Measurements from ENCODE around the gene AMBP.

Gene AMBP

GRCh38 chr9:114122136-114123027 lies 44.3 kb upstream of the AMBP start:
- Histone ChIP-seq H3K9ac (ENCODE audit: low read depth, low read length, poor library complexity, severe bottlenecking) (no peak overlapping the region), H3K27me3 (ENCODE audit: insufficient read depth, low read length, poor library complexity, severe bottlenecking) (no peaks in the 10 kb centered on the region), H3K4me2 (ENCODE audit: low read depth, low read length, poor library complexity, severe bottlenecking) (no peak overlapping the region), H3K9me3 (ENCODE audit: insufficient read depth, low read depth, low read length) (no peaks in the 10 kb centered on the region), H3K36me3 (ENCODE audit: insufficient read depth, low read length) (no peaks in the 10 kb centered on the region), H3K4me3 (ENCODE audit: low read length, poor library complexity, severe bottlenecking) (no peak overlapping the region), H4K20me1 (ENCODE audit: insufficient read depth, low read length, poor library complexity, severe bottlenecking) (no peaks in the 10 kb centered on the region), H3K4me1 (ENCODE audit: insufficient read depth, low read length, poor library complexity, severe bottlenecking) (no peaks in the 10 kb centered on the region), H3K79me2 (ENCODE audit: insufficient read depth, low read length) (no peaks in the 10 kb centered on the region), H3F3A (ENCODE audit: low read depth) (no peaks in the 10 kb centered on the region), H3K9me2 (replicated peaks; ENCODE audit: low read depth, low read length) (no peaks in the 10 kb centered on the region), H2AFZ (ENCODE audit: low read length) (no peak overlapping the region)
- TF ChIP-seq CTCF (conservative IDR thresholded peaks at IDR 0.05; ENCODE audit: low read length): no peak
- TF ChIP-seq EZH2phosphoT487 (IDR thresholded peaks at IDR 0.05; ENCODE audit: borderline replicate concordance): no peak

GRCh38 chr9:114121227-114122135 lies 43.4 kb upstream of the AMBP start:
- no peak for TF ChIP-seq EZH2phosphoT487 (IDR thresholded peaks at IDR 0.05; ENCODE audit: borderline replicate concordance)
- TF ChIP-seq CTCF (conservative IDR thresholded peaks at IDR 0.05; ENCODE audit: low read length): no peak
- Histone ChIP-seq H3K4me2 (ENCODE audit: low read depth, low read length, poor library complexity, severe bottlenecking) (no peak overlapping the region), H3K4me3 (ENCODE audit: low read length, poor library complexity, severe bottlenecking) (no peak overlapping the region), H3K9ac (ENCODE audit: low read depth, low read length, poor library complexity, severe bottlenecking) (no peak overlapping the region), H3F3A (ENCODE audit: low read depth) (no peaks in the 10 kb centered on the region), H3K36me3 (ENCODE audit: insufficient read depth, low read length) (no peaks in the 10 kb centered on the region), H3K9me3 (ENCODE audit: insufficient read depth, low read depth, low read length) (no peaks in the 10 kb centered on the region), H3K4me1 (ENCODE audit: insufficient read depth, low read length, poor library complexity, severe bottlenecking) (no peaks in the 10 kb centered on the region), H2AFZ (ENCODE audit: low read length) (no peak overlapping the region), H3K9me2 (replicated peaks; ENCODE audit: low read depth, low read length) (no peaks in the 10 kb centered on the region), H4K20me1 (ENCODE audit: insufficient read depth, low read length, poor library complexity, severe bottlenecking) (no peaks in the 10 kb centered on the region), H3K27me3 (ENCODE audit: insufficient read depth, low read length, poor library complexity, severe bottlenecking) (no peaks in the 10 kb centered on the region), H3K79me2 (ENCODE audit: insufficient read depth, low read length) (no peaks in the 10 kb centered on the region)

GRCh38 chr9:114120192-114121014 lies 42.3 kb upstream of the AMBP start:
- no peaks in the 10 kb centered on the region for H3K9me3 ChIP-seq (ENCODE audit: insufficient read depth, low read depth, low read length)
- no peaks in the 10 kb centered on the region for H3K36me3 ChIP-seq (ENCODE audit: insufficient read depth, low read length)
- no peak overlapping the region for H3K4me2 ChIP-seq (ENCODE audit: low read depth, low read length, poor library complexity, severe bottlenecking)
- no peaks in the 10 kb centered on the region for H3K79me2 ChIP-seq (ENCODE audit: insufficient read depth, low read length)
- no peaks in the 10 kb centered on the region for H3K4me1 ChIP-seq (ENCODE audit: insufficient read depth, low read length, poor library complexity, severe bottlenecking)
- no peaks in the 10 kb centered on the region for H3F3A ChIP-seq (ENCODE audit: low read depth)
- H3K4me3 ChIP-seq (ENCODE audit: low read length, poor library complexity, severe bottlenecking): no peak overlapping the region
- no peaks in the 10 kb centered on the region for H3K9me2 ChIP-seq (replicated peaks; ENCODE audit: low read depth, low read length)
- no peak overlapping the region for H3K9ac ChIP-seq (ENCODE audit: low read depth, low read length, poor library complexity, severe bottlenecking)
- no peaks in the 10 kb centered on the region for H3K27me3 ChIP-seq (ENCODE audit: insufficient read depth, low read length, poor library complexity, severe bottlenecking)
- no peak overlapping the region for H2AFZ ChIP-seq (ENCODE audit: low read length)
- TF ChIP-seq EZH2phosphoT487 (IDR thresholded peaks at IDR 0.05; ENCODE audit: borderline replicate concordance) (no peak), CTCF (conservative IDR thresholded peaks at IDR 0.05; ENCODE audit: low read length) (no peak)
- no peaks in the 10 kb centered on the region for H4K20me1 ChIP-seq (ENCODE audit: insufficient read depth, low read length, poor library complexity, severe bottlenecking)
